HG02970 (cell line): ENCODE data around the gene TRAPPC1.
"Not testable (repeated sequence)": the region's sequence is repeated elsewhere in the genome, so short reads cannot be mapped to it uniquely, and the experiment has no call there.

ENCODE experiments used
- ATAC-seq: cut with Tn5 transposase; IDR thresholded peaks from one replicate; pipeline ENCODE4 v1.9.1; 2021; ENCODE audit warnings: mild to moderate bottlenecking, moderate library complexity, moderate number of reproducible peaks; ENCODE audit not compliant: unreplicated experiment, low FRiP score

TRAPPC1 gene

GRCh38 chr17:7931709-7932482 is at the start of gene TRAPPC1, which contains the start of gene CNTROB:
Gene TRAPPC1, minus strand, starts transcription at chr17:7931946. Its CDS starts 117 bp downstream, at chr17:7931829.
Gene CNTROB, plus strand, starts transcription at chr17:7932206. Its CDS starts 874 bp downstream, at chr17:7933080.
- ATAC-seq = peak; percentile 91

GRCh38 chr17:7977805-7978204 is 46.1 kb upstream of the TRAPPC1 start:
- no peak for ATAC-seq

GRCh38 chr17:7977039-7977438 is 45.3 kb upstream of the TRAPPC1 start:
- no peak for ATAC-seq

GRCh38 chr17:7974638-7975131 is 42.9 kb upstream of the TRAPPC1 start:
- ATAC-seq = no peak

GRCh38 chr17:7972131-7972785 is 40.5 kb upstream of the TRAPPC1 start:
- ATAC-seq = no peak

- no peak for ATAC-seq
Measured at GRCh38 chr17:7971651-7972050, 39.9 kb upstream of the TRAPPC1 start.

- ATAC-seq = no peak
Measured at GRCh38 chr17:7969433-7969832, 37.7 kb upstream of the TRAPPC1 start.

GRCh38 chr17:7967751-7968150 is 36.0 kb upstream of the TRAPPC1 start:
- no peak for ATAC-seq

GRCh38 chr17:7961421-7961820 is 29.7 kb upstream of the TRAPPC1 start:
- ATAC-seq = no peak

GRCh38 chr17:7959503-7960253 is 27.9 kb upstream of the TRAPPC1 start:
- ATAC-seq = no peak

- ATAC-seq = no peak
Measured at GRCh38 chr17:7956228-7956965, 24.7 kb upstream of the TRAPPC1 start.

GRCh38 chr17:7955414-7956227 is 23.9 kb upstream of the TRAPPC1 start:
- no peak for ATAC-seq

- not testable (repeated sequence) for ATAC-seq
Measured at GRCh38 chr17:7953266-7953665, 21.5 kb upstream of the TRAPPC1 start.

- no peak for ATAC-seq
Measured at GRCh38 chr17:7951143-7951792, 19.5 kb upstream of the TRAPPC1 start.

GRCh38 chr17:7950578-7950977 is 18.8 kb upstream of the TRAPPC1 start:
- no peak for ATAC-seq

- no peak for ATAC-seq
Measured at GRCh38 chr17:7947651-7948050, 15.9 kb upstream of the TRAPPC1 start.

- no peak for ATAC-seq
Measured at GRCh38 chr17:7946441-7946840, 14.7 kb upstream of the TRAPPC1 start.

GRCh38 chr17:7945651-7946050 is 13.9 kb upstream of the TRAPPC1 start:
- no peak for ATAC-seq

GRCh38 chr17:7944326-7944725 is 12.6 kb upstream of the TRAPPC1 start:
- ATAC-seq = no peak
